HG02588 (cell line): ENCODE results near the gene NELL1.
A peak's percentile ranks its signal among the peaks of the same experiment; 100 is the strongest.

Experiments
- ATAC-seq: cut with Tn5 transposase; IDR thresholded peaks from one replicate; pipeline ENCODE4 v1.9.1; 2021; ENCODE audit warnings: mild to moderate bottlenecking, moderate library complexity; ENCODE audit not compliant: unreplicated experiment

NELL1 gene

GRCh38 chr11:21545699-21546098, 876.3 kb downstream of the NELL1 start:
- no peak for ATAC-seq

- no peak for ATAC-seq
Observed at GRCh38 chr11:21546703-21547102, 877.3 kb downstream of the NELL1 start.

GRCh38 chr11:21552911-21553310, 883.5 kb downstream of the NELL1 start:
- ATAC-seq = no peak

GRCh38 chr11:21553795-21554194, 884.4 kb downstream of the NELL1 start:
- ATAC-seq = no peak

- no peak for ATAC-seq
Observed at GRCh38 chr11:21554284-21554683, 884.9 kb downstream of the NELL1 start.

- no peak for ATAC-seq
Observed at GRCh38 chr11:21556926-21557325, 887.5 kb downstream of the NELL1 start.

- no peak for ATAC-seq
Observed at GRCh38 chr11:21560466-21560975, 891.1 kb downstream of the NELL1 start.

- ATAC-seq = no peak
Observed at GRCh38 chr11:21561581-21561980, 892.2 kb downstream of the NELL1 start.

GRCh38 chr11:21564095-21564494, 894.7 kb downstream of the NELL1 start:
- ATAC-seq = no peak

- ATAC-seq = peak; percentile 52
Observed at GRCh38 chr11:21564833-21565682, 895.7 kb downstream of the NELL1 start.

GRCh38 chr11:21566521-21567117, 897.2 kb downstream of the NELL1 start:
- no peak for ATAC-seq

GRCh38 chr11:21567645-21568290, 898.4 kb downstream of the NELL1 start:
- ATAC-seq = no peak

GRCh38 chr11:21572210-21572609, 902.8 kb downstream of the NELL1 start:
- ATAC-seq = no peak

GRCh38 chr11:21582791-21583190, 913.4 kb downstream of the NELL1 start:
- no peak for ATAC-seq

GRCh38 chr11:21588754-21589153, 919.4 kb downstream of the NELL1 start:
- no peak for ATAC-seq

- ATAC-seq = no peak
Observed at GRCh38 chr11:21602699-21603098, 933.3 kb downstream of the NELL1 start.

GRCh38 chr11:21603886-21604285, 934.5 kb downstream of the NELL1 start:
- ATAC-seq = no peak

GRCh38 chr11:21604564-21604963, 935.2 kb downstream of the NELL1 start:
- no peak for ATAC-seq

GRCh38 chr11:21612326-21612725, 942.9 kb downstream of the NELL1 start:
- ATAC-seq = no peak

GRCh38 chr11:21614961-21615360, 945.6 kb downstream of the NELL1 start:
- no peak for ATAC-seq

GRCh38 chr11:21615955-21616371, 946.6 kb downstream of the NELL1 start:
- ATAC-seq = no peak

- ATAC-seq = no peak
Observed at GRCh38 chr11:21622566-21622965, 953.2 kb downstream of the NELL1 start.
